Measurements from ENCODE around the gene ERLEC1. TPM values are rescaled to one million over a fixed set of nuclear protein-coding genes. Genes with fewer than 3 reads are reported as not detected.
"Not testable (repeated sequence)": the region's sequence is repeated elsewhere in the genome, so short reads cannot be mapped to it uniquely, and the experiment has no call there.

The ERLEC1 gene
- total RNA-seq, 3 donors from 2014 or later = 31.9 to 40.1 (median 34.5) TPM

GRCh38 chr2:53820048-53820447 lies 33.2 kb downstream of the ERLEC1 start:
- intact Hi-C loops (cut with DNase I, micrococcal nuclease) = no loop called here
- Histone ChIP-seq H3K4me1 (ENCODE audit: low read depth) (peaks cover 6% of the 10 kb centered on the region), H3K9me3 (no peaks in the 10 kb centered on the region), H3K4me3 (no peak overlapping the region), H3K36me3 (ENCODE audit: low read depth) (no peaks in the 10 kb centered on the region)
- ATAC-seq (peak; percentile 87), DNase-seq (peak in 2 of 3 donors; percentile 10 to 33)
- TF ChIP-seq, protein P1, sequence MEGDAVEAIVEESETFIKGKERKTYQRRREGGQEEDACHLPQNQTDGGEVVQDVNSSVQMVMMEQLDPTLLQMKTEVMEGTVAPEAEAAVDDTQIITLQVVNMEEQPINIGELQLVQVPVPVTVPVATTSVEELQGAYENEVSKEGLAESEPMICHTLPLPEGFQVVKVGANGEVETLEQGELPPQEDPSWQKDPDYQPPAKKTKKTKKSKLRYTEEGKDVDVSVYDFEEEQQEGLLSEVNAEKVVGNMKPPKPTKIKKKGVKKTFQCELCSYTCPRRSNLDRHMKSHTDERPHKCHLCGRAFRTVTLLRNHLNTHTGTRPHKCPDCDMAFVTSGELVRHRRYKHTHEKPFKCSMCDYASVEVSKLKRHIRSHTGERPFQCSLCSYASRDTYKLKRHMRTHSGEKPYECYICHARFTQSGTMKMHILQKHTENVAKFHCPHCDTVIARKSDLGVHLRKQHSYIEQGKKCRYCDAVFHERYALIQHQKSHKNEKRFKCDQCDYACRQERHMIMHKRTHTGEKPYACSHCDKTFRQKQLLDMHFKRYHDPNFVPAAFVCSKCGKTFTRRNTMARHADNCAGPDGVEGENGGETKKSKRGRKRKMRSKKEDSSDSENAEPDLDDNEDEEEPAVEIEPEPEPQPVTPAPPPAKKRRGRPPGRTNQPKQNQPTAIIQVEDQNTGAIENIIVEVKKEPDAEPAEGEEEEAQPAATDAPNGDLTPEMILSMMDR (IDR thresholded peaks at IDR 0.05) = no peak

- no peaks in the 10 kb centered on the region for H3K36me3 ChIP-seq (ENCODE audit: low read depth)
Observed at GRCh38 chr2:53820711-53821110, 33.9 kb downstream of the ERLEC1 start.

GRCh38 chr2:53821810-53822209 lies 35.0 kb downstream of the ERLEC1 start:
- ATAC-seq (no peak), DNase-seq (no peak)
- Histone ChIP-seq H3K9me3 (no peaks in the 10 kb centered on the region), H3K36me3 (ENCODE audit: low read depth) (no peaks in the 10 kb centered on the region), H3K4me1 (ENCODE audit: low read depth) (peaks cover 6% of the 10 kb centered on the region), H3K4me3 (no peak overlapping the region)
- TF ChIP-seq, protein P1 (IDR thresholded peaks at IDR 0.05) = no peak
- intact Hi-C loops (cut with DNase I, micrococcal nuclease) = no loop called here

More at GRCh38 chr2:53820711-53821110, 33.9 kb downstream of the ERLEC1 start:
- Histone ChIP-seq H3K4me3 (no peak overlapping the region), H3K9me3 (no peaks in the 10 kb centered on the region), H3K4me1 (ENCODE audit: low read depth) (peaks cover 6% of the 10 kb centered on the region)
- no peak for DNase-seq
- TF ChIP-seq, protein P1 (IDR thresholded peaks at IDR 0.05) = no peak
- ATAC-seq = no peak
- intact Hi-C loops (cut with DNase I, micrococcal nuclease) = no loop called here

DNA sequence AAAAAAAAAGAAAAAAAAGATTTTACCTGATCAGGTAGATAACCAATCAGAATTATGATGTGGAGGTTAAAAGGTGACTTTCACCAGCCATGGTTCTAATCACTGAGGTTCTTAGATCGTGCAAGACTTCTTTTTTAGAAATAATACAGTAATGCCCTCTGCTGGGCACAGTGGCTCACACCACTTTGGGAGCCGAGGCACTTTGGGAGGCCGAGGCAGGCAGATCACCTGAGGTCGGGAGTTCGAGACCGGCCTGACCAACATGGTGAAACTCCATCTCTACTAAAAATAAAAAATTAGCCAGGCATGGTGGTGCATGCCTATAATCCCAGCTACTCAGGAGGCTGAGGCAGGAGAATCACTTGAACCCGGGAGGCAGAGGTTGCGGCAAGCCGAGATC lies 36.8 kb downstream of the ERLEC1 start:
- H3K9me3 ChIP-seq; H3K4me3 ChIP-seq; H3K36me3 ChIP-seq (ENCODE audit: low read depth); H3K4me1 ChIP-seq (ENCODE audit: low read depth); intact Hi-C loops (cut with DNase I, micrococcal nuclease): not testable (repeated sequence)
- DNase-seq (peak in 1 of 3 donors; percentile 27), ATAC-seq (peak; percentile 34)

GRCh38 chr2:53826030-53826410 lies 39.2 kb downstream of the ERLEC1 start:
- Histone ChIP-seq H3K9me3 (no peaks in the 10 kb centered on the region), H3K4me3 (no peak overlapping the region), H3K36me3 (ENCODE audit: low read depth) (no peaks in the 10 kb centered on the region), H3K4me1 (ENCODE audit: low read depth) (no peaks in the 10 kb centered on the region)
- intact Hi-C loops (cut with DNase I, micrococcal nuclease) = no loop called here
- ATAC-seq (no peak), DNase-seq (no peak)
- TF ChIP-seq, protein P1 (IDR thresholded peaks at IDR 0.05) = no peak

- Histone ChIP-seq H3K4me1 (ENCODE audit: low read depth) (no peaks in the 10 kb centered on the region), H3K4me3 (no peak overlapping the region), H3K9me3 (no peaks in the 10 kb centered on the region), H3K36me3 (ENCODE audit: low read depth) (no peaks in the 10 kb centered on the region)
- TF ChIP-seq, protein P1 (IDR thresholded peaks at IDR 0.05) = no peak
- DNase-seq (no peak), ATAC-seq (no peak)
- intact Hi-C loops (cut with DNase I, micrococcal nuclease) = no loop called here
Observed at GRCh38 chr2:53826587-53827397, 39.9 kb downstream of the ERLEC1 start.
